ENCODE measurements around the gene CEP63. TPM values are rescaled to one million over a fixed set of nuclear protein-coding genes. Genes with fewer than 3 reads are reported as not detected.

CEP63 gene
- total and polyA plus RNA-seq, 9 of the 15 experiments (the other 6 are each of a cell fraction or from before 2014, with no cell fraction given), result 5.1 to 17.8 (median 10.6) TPM

DNA sequence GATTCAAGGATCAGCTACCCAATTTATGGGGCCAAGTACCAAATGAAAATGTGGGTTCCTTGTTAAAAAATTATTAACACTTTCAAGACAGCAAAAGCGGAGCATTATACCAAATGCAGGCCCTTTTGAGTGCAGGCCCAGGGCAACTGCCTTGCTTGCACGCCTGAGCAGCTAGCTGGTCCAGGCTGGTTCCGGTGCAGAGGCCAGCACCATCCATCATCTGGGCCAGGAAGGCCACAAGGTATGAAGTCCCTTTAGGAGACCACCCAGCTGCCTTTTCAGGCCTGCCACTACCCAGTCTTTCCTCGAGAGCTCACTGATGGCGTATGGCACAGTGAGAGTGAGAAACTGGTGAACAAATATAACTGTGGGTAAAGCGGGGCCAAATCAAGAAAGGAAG, 13.0 kb upstream of the CEP63 start:
- peaks cover 14% of the 10 kb centered on the region for H3K36me3 ChIP-seq (ENCODE audit: control insufficient read depth, insufficient read depth, low read length)
- POLR2A ChIA-PET, result interaction anchor here (1.8 kb wide), 1 partner anchor 10 kb away, joined by 4 read pairs; no protein-coding TSS in a partner anchor
- no peak overlapping the region for H3K27ac ChIP-seq (ENCODE audit: extremely low read depth, low read depth, low read length)
- H3K4me3 ChIP-seq, result no peak overlapping the region
- CTCF ChIA-PET (ENCODE audit: low intra/inter-chr PET ratio), result interaction anchor here (1.8 to 2.4 kb wide), 2 partner anchors 163 to 542 kb away, joined by 5 to 23 read pairs; no protein-coding TSS in a partner anchor
- intact Hi-C loops (cut with micrococcal nuclease) (loop anchor here (5.0 to 10.0 kb wide), 2 partner anchors 78 to 261 kb away; no protein-coding TSS in a partner anchor), in situ Hi-C loops (cut with MboI) (loop anchor here (5.0 to 10.0 kb wide), 2 partner anchors 166 to 268 kb away; no protein-coding TSS in a partner anchor)
- no peaks in the 10 kb centered on the region for H3K27me3 ChIP-seq (ENCODE audit: control insufficient read depth in 2 of 2, insufficient read depth in 2 of 2, low read length in 2 of 2)
- 73% methylated on average over 4 of the region's 6 CpGs for WGBS (ENCODE audit: insufficient coverage, low coverage, missing lambda C conversion rate)
- ATAC-seq, result no peak
- H2AFZ ChIP-seq (ENCODE audit: low read depth, low read length), result no peak overlapping the region
- H3K79me2 ChIP-seq (ENCODE audit: control insufficient read depth, insufficient read depth, low read length), result no peaks in the 10 kb centered on the region
- no peaks in the 10 kb centered on the region for H3K9me1 ChIP-seq (ENCODE audit: control insufficient read depth, insufficient read depth, low read length)
- H4K20me1 ChIP-seq (replicated peaks; ENCODE audit: control insufficient read depth, insufficient read depth, low read length), result no peaks in the 10 kb centered on the region
- no TSS peak for BruUV-seq (replicated peaks)
- FAIRE-seq, result no peak
- H3K9ac ChIP-seq (ENCODE audit: insufficient read depth in 1 of 2, low read depth in 2 of 2, low read length in 2 of 2), result no peak overlapping the region
- no peak for TF ChIP-seq RBFOX2 (IDR thresholded peaks at IDR 0.05; ENCODE audit: low read depth, low read length)
- TF ChIP-seq, protein P1, sequence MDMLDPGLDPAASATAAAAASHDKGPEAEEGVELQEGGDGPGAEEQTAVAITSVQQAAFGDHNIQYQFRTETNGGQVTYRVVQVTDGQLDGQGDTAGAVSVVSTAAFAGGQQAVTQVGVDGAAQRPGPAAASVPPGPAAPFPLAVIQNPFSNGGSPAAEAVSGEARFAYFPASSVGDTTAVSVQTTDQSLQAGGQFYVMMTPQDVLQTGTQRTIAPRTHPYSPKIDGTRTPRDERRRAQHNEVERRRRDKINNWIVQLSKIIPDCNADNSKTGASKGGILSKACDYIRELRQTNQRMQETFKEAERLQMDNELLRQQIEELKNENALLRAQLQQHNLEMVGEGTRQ (CRISPR knock-in tag; IDR thresholded peaks at IDR 0.05), result no peak
- no peak for TF ChIP-seq TAL1 (IDR thresholded peaks at IDR 0.05)
- TF ChIP-seq, protein P2, sequence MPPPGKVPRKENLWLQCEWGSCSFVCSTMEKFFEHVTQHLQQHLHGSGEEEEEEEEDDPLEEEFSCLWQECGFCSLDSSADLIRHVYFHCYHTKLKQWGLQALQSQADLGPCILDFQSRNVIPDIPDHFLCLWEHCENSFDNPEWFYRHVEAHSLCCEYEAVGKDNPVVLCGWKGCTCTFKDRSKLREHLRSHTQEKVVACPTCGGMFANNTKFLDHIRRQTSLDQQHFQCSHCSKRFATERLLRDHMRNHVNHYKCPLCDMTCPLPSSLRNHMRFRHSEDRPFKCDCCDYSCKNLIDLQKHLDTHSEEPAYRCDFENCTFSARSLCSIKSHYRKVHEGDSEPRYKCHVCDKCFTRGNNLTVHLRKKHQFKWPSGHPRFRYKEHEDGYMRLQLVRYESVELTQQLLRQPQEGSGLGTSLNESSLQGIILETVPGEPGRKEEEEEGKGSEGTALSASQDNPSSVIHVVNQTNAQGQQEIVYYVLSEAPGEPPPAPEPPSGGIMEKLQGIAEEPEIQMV (tag; conservative IDR thresholded peaks at IDR 0.05; ENCODE audit: low read depth), result no peak
- TF ChIP-seq KLF16 (IDR thresholded peaks at IDR 0.05), result no peak
- no peak for TF ChIP-seq ZBTB7A (IDR thresholded peaks at IDR 0.05; ENCODE audit: borderline replicate concordance, control insufficient read depth, low read depth, low read length)
- no peak for DNase-seq (ENCODE audit: extremely low read depth in 1 of 4, low spot score in 3 of 4)
- no peaks in the 10 kb centered on the region for H3K9me3 ChIP-seq (replicated peaks; ENCODE audit: control insufficient read depth, insufficient read depth, low read depth, low read length)
- H3K4me2 ChIP-seq (ENCODE audit: insufficient read depth, low read length), result no peak overlapping the region
- no peaks in the 10 kb centered on the region for H3K4me1 ChIP-seq (replicated peaks in 1 of 2; ENCODE audit: control insufficient read depth in 2 of 2, insufficient read depth in 2 of 2, low read length in 2 of 2)
